Motor neuron (in vitro differentiated cells): ENCODE results near the gene SDK2. TPM values are rescaled to one million over a fixed set of nuclear protein-coding genes. Genes with fewer than 3 reads are reported as not detected.

Experiments
- ATAC-seq, 8 experiments: fragments of 200-7000 bp; cut with Tn5 transposase; replicated peaks in 6 of 8; 2 replicates each; pipeline ENCODE4 v1.8.0; 2021; ENCODE audit warnings: mild to moderate bottlenecking in 8 of 8, moderate library complexity in 8 of 8
- H3K27ac ChIP-seq, 2 donors: fragments of 250-450 bp; sonication (Bioruptor Pico); 2 replicates each; pipeline ENCODE4 v1.9.0; 2021; ENCODE audit warnings: antibody characterized with exemption in 2 of 2, mild to moderate bottlenecking in 2 of 2, moderate library complexity in 1 of 2
- H3K4me1 ChIP-seq, 2 donors: fragments of 250-450 bp; sonication (Bioruptor Pico); replicated peaks in 1 of 2; 2 replicates each; pipeline ENCODE4 v1.6.1; 2021; ENCODE audit warnings: antibody characterized with exemption in 2 of 2, mild to moderate bottlenecking in 2 of 2, moderate library complexity in 1 of 2
- H3K4me3 ChIP-seq, 5 donors: fragments of 250-450 bp; sonication (Bioruptor Pico); 2 replicates each; pipeline ENCODE4 v1.9.0; 2021; ENCODE audit warnings: antibody characterized with exemption in 5 of 5, mild to moderate bottlenecking in 5 of 5, moderate library complexity in 4 of 5
- WGBS, 10 experiments: fragments of 450-650 bp; shearing (Covaris generic); methylation state at CpG; one replicate each; pipeline ENCODE4 v1.0.0; 2022; 5-methylcytosine and 5-hydroxymethylcytosine counted together
- in situ Hi-C, 9 experiments: fragments of 400-800 bp; cut with MboI; loops; one replicate each; pipeline ENCODE4 v1.15.0; 2021; ENCODE audit warnings: low sequenced_read_pairs in 9 of 9, low pct_unique_long_range_greater_than_20kb in 2 of 9; ENCODE audit not compliant: unreplicated experiment in 9 of 9
- total RNA-seq, 8 experiments: library from RNA; unstranded; fragments of 300-600 nt; gene quantifications; 2 replicates each; pipeline versions ENCODE4 v1.2.3 to v1.2.4, GENCODE V29; 2022

The SDK2 gene
- total RNA-seq, 8 experiments from 2014 or later: 0.59 to 22.0 (median 10.7) TPM

- Histone ChIP-seq H3K4me1 (peaks cover 53 to 60% of the 10 kb centered on the region in 2 donors), H3K27ac (peak overlapping the region in 1 of 2 donors; percentile 41), H3K4me3 (peak overlapping the region; percentile 50 to 88 (median 69))
- WGBS, 10 experiments: 10 to 82% (median 19%) methylated on average over 1 to 9 of the region's 12 CpGs; no CpG with 5 or more reads in 3 of the 10 experiments
- ATAC-seq: peak in 2 of 8 experiments; percentile 8
- in situ Hi-C loops: loop anchor here in 3 of 9 experiments (25.0 kb wide), 1 partner anchor 205 kb away; no protein-coding TSS in a partner anchor
These were observed 2.2 kb downstream of the SDK2 start for GRCh38 chr17:73641826-73642600.

GRCh38 chr17:73640691-73641090 is 3.6 kb downstream of the SDK2 start:
- Histone ChIP-seq H3K27ac (peak overlapping the region in 1 of 2 donors; percentile 47), H3K4me1 (peaks cover 48 to 61% of the 10 kb centered on the region in 2 donors), H3K4me3 (no peak overlapping the region)
- in situ Hi-C loops: loop anchor here in 3 of 9 experiments (25.0 kb wide), 1 partner anchor 203 kb away; no protein-coding TSS in a partner anchor
- no peak for ATAC-seq
- WGBS, 10 experiments: 17 to 100% (median 65%) methylated on average over 1 to 3 of the region's 4 CpGs; no CpG with 5 or more reads in 4 of the 10 experiments

- H3K4me1 ChIP-seq: peaks cover 52 to 64% of the 10 kb centered on the region in 2 donors
- in situ Hi-C loops: loop anchor here in 3 of 9 experiments (25.0 kb wide), 1 partner anchor 203 kb away; no protein-coding TSS in a partner anchor
- 47 to 100% (median 94%) methylated on average over 1 to 6 of the region's 12 CpGs; no CpG with 5 or more reads in 2 of the 10 experiments for WGBS, 10 experiments
These were observed 4.3 kb downstream of the SDK2 start for GRCh38 chr17:73639932-73640331.

GRCh38 chr17:73639322-73639721 is 4.9 kb downstream of the SDK2 start:
- in situ Hi-C loops: loop anchor here in 3 of 9 experiments (25.0 kb wide), 1 partner anchor 202 kb away; no protein-coding TSS in a partner anchor
- peak in 1 of 8 experiments; percentile 21 for ATAC-seq
- WGBS, 10 experiments: 88 to 100% methylated on average over 1 to 4 of the region's 11 CpGs; no CpG with 5 or more reads in 8 of the 10 experiments
- Histone ChIP-seq H3K4me3 (no peak overlapping the region), H3K4me1 (peaks cover 54 to 64% of the 10 kb centered on the region in 2 donors), H3K27ac (no peak overlapping the region)

More at GRCh38 chr17:73639932-73640331, 4.3 kb downstream of the SDK2 start:
- H3K4me3 ChIP-seq: no peak overlapping the region
- peak overlapping the region in 1 of 2 donors; percentile 47 for H3K27ac ChIP-seq
- peak in 1 of 8 experiments; percentile 1 for ATAC-seq

GRCh38 chr17:73638556-73638955 is 5.7 kb downstream of the SDK2 start:
- no peak for ATAC-seq
- Histone ChIP-seq H3K27ac (no peak overlapping the region), H3K4me3 (no peak overlapping the region), H3K4me1 (peaks cover 54 to 64% of the 10 kb centered on the region in 2 donors)
- in situ Hi-C loops: loop anchor here in 3 of 9 experiments (25.0 kb wide), 1 partner anchor 201 kb away; no protein-coding TSS in a partner anchor
- 89 to 100% (median 96%) methylated on average over 1 to 2 of the region's 3 CpGs; no CpG with 5 or more reads in 6 of the 10 experiments for WGBS, 10 experiments

- ATAC-seq: peak in 3 of 8 experiments; percentile 19 to 44 (median 37)
- 20 to 90% (median 67%) methylated on average over 1 to 5 of the region's 8 CpGs; no CpG with 5 or more reads in 5 of the 10 experiments for WGBS, 10 experiments
- Histone ChIP-seq H3K4me3 (no peak overlapping the region), H3K4me1 (peaks cover 54 to 64% of the 10 kb centered on the region in 2 donors), H3K27ac (no peak overlapping the region)
- in situ Hi-C loops: loop anchor here in 3 of 9 experiments (25.0 kb wide), 1 partner anchor 201 kb away; no protein-coding TSS in a partner anchor
These were observed 6.4 kb downstream of the SDK2 start for GRCh38 chr17:73637866-73638265.

- WGBS, 10 experiments: 25 to 94% (median 85%) methylated on average over 2 to 7 of the region's 12 CpGs; no CpG with 5 or more reads in 1 of the 10 experiments
- Histone ChIP-seq H3K4me1 (peaks cover 43 to 53% of the 10 kb centered on the region in 2 donors), H3K4me3 (no peak overlapping the region), H3K27ac (no peak overlapping the region)
- in situ Hi-C loops: loop anchor here in 3 of 9 experiments (25.0 kb wide), 1 partner anchor 198 kb away; no protein-coding TSS in a partner anchor
- ATAC-seq: no peak
These were observed 9.0 kb downstream of the SDK2 start for GRCh38 chr17:73635101-73635817.

GRCh38 chr17:73634629-73635028 is 9.6 kb downstream of the SDK2 start:
- 20 to 100% (median 83%) methylated on average over 2 to 5 of the region's 5 CpGs; no CpG with 5 or more reads in 1 of the 10 experiments for WGBS, 10 experiments
- no peak overlapping the region for H3K4me3 ChIP-seq
- in situ Hi-C loops: loop anchor here in 3 of 9 experiments (25.0 kb wide), 1 partner anchor 197 kb away; no protein-coding TSS in a partner anchor
- peaks cover 36 to 46% of the 10 kb centered on the region in 2 donors for H3K4me1 ChIP-seq
- ATAC-seq: no peak
- H3K27ac ChIP-seq: no peak overlapping the region

GRCh38 chr17:73633736-73634135 is 10.5 kb downstream of the SDK2 start:
- Histone ChIP-seq H3K27ac (no peak overlapping the region), H3K4me3 (no peak overlapping the region), H3K4me1 (peaks cover 28 to 37% of the 10 kb centered on the region in 2 donors)
- no peak for ATAC-seq
- WGBS, 10 experiments: 31 to 100% (median 76%) methylated on average over 3 to 6 of the region's 8 CpGs; no CpG with 5 or more reads in 5 of the 10 experiments
- in situ Hi-C loops: loop anchor here in 3 of 9 experiments (25.0 kb wide), 1 partner anchor 196 kb away; no protein-coding TSS in a partner anchor

- in situ Hi-C loops: loop anchor here in 3 of 9 experiments (25.0 kb wide), 1 partner anchor 195 kb away; no protein-coding TSS in a partner anchor
- no peak overlapping the region for H3K27ac ChIP-seq
- H3K4me1 ChIP-seq: peaks cover 21 to 27% of the 10 kb centered on the region in 2 donors
- 0 to 88% (median 83%) methylated on average over 1 of the region's 2 CpGs; no CpG with 5 or more reads in 6 of the 10 experiments for WGBS, 10 experiments
- ATAC-seq: no peak
- H3K4me3 ChIP-seq: no peak overlapping the region
These were observed 11.7 kb downstream of the SDK2 start for GRCh38 chr17:73632513-73632912.

- in situ Hi-C loops: loop anchor here in 3 of 9 experiments (25.0 kb wide), 1 partner anchor 194 kb away; no protein-coding TSS in a partner anchor
- H3K4me1 ChIP-seq: peaks cover 31% of the 10 kb centered on the region in 2 donors
- no peak overlapping the region for H3K4me3 ChIP-seq
- 40 to 100% (median 79%) methylated on average over 1 to 9 of the region's 19 CpGs; no CpG with 5 or more reads in 4 of the 10 experiments for WGBS, 10 experiments
- ATAC-seq: peak in 5 of 8 experiments; percentile 37 to 55 (median 44)
- H3K27ac ChIP-seq: peak overlapping the region in 1 of 2 donors; percentile 24
These were observed 13.2 kb downstream of the SDK2 start for GRCh38 chr17:73630965-73631595.
